NB4 (cell line): ENCODE data around the gene ETV5.

ENCODE experiments used
- POLR2A ChIP-seq: IDR thresholded peaks from 2 replicates; pipeline ENCODE4 v1.6.1; 2011; ENCODE audit warnings: mild to moderate bottlenecking; ENCODE audit not compliant: insufficient read length; ENCODE audit errors: extremely low read depth
- TF ChIP-seq, protein P1 (sequence below): IDR thresholded peaks from one replicate; pipeline ENCODE4 v1.5.1; 2012; ENCODE audit warnings: low read depth, low read length
- TF ChIP-seq, protein P2 (sequence below): IDR thresholded peaks from 2 replicates; pipeline ENCODE4 v1.6.1; 2011; ENCODE audit warnings: low read depth, low read length

DNA sequence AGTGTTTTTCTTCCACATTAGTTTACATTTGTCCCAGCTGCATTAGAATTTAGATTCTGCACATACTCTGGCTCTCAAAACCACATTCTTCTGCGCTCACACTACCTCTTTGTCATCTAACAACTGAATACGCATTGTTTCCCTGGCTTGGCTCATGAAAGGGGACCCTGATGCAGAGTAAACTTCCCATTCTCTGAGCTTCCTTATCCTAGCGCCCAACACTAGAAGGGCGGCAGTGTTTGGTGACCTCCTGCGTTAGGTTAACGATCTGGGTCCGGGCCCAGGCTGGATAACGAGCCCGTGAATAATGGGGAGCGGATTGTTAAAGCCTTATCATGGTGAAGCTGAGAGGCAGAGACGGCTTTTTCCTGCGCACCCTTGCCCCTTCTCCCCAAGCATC lies 63.9 kb downstream of the ETV5 start:
- TF ChIP-seq, protein P1, sequence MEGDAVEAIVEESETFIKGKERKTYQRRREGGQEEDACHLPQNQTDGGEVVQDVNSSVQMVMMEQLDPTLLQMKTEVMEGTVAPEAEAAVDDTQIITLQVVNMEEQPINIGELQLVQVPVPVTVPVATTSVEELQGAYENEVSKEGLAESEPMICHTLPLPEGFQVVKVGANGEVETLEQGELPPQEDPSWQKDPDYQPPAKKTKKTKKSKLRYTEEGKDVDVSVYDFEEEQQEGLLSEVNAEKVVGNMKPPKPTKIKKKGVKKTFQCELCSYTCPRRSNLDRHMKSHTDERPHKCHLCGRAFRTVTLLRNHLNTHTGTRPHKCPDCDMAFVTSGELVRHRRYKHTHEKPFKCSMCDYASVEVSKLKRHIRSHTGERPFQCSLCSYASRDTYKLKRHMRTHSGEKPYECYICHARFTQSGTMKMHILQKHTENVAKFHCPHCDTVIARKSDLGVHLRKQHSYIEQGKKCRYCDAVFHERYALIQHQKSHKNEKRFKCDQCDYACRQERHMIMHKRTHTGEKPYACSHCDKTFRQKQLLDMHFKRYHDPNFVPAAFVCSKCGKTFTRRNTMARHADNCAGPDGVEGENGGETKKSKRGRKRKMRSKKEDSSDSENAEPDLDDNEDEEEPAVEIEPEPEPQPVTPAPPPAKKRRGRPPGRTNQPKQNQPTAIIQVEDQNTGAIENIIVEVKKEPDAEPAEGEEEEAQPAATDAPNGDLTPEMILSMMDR = no peak
- no peak for TF ChIP-seq POLR2A
- TF ChIP-seq, protein P2, sequence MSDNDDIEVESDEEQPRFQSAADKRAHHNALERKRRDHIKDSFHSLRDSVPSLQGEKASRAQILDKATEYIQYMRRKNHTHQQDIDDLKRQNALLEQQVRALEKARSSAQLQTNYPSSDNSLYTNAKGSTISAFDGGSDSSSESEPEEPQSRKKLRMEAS = no peak
